H1 (cell line): ENCODE measurements around the gene RAVER2. TPM values are rescaled to one million over a fixed set of nuclear protein-coding genes. Genes with fewer than 3 reads are reported as not detected.

ENCODE experiments used
- CTCF ChIA-PET: fragments of 300-600 bp; sonication (Branson Sonifier 250); formaldehyde crosslinking; loops from one replicate; lab custom pipeline; 2021; ENCODE audit not compliant: partially characterized antibody; lab: Charles Lee
- POLR2A ChIA-PET: fragments of 300-600 bp; sonication (Branson Sonifier 250); formaldehyde crosslinking; loops from one replicate; lab custom pipeline; 2021; ENCODE audit warnings: inconsistent platforms; ENCODE audit not compliant: partially characterized antibody; lab: Charles Lee
- DNase-seq, 2 experiments: peaks; one replicate each; pipeline versions ENCODE4 v3.0.0 to v3.0.0-alpha.2; 2010 to 2022; ENCODE audit warnings: low spot score in 2 of 2, low read depth in 1 of 2, mixed read lengths in 1 of 2
- FAIRE-seq: peaks from 2 replicates; lab custom pipeline; 2011; peaks lifted over from hg19 to GRCh38; lab: Jason Lieb, UNC
- H2AFZ ChIP-seq: 2 replicates; pipeline ENCODE4 v1.8.1; 2012; ENCODE audit warnings: low read length, inconsistent platforms
- H2AK5ac ChIP-seq: 2 replicates; pipeline ENCODE4 v1.6.1; 2013; ENCODE audit warnings: low read depth, low read length
- H2BK120ac ChIP-seq: replicated peaks from 2 replicates; pipeline ENCODE3; 2013; ENCODE audit warnings: low read depth, low read length, inconsistent platforms
- H2BK12ac ChIP-seq: 2 replicates; pipeline ENCODE4 v1.6.1; 2013; ENCODE audit warnings: low read depth, low read length
- H2BK15ac ChIP-seq: 2 replicates; pipeline ENCODE4 v1.6.1; 2013; ENCODE audit warnings: low read length
- H2BK20ac ChIP-seq: 2 replicates; pipeline ENCODE4 v1.6.1; 2013; ENCODE audit warnings: low read length
- H2BK5ac ChIP-seq: 2 replicates; pipeline ENCODE4 v1.6.1; 2013; ENCODE audit warnings: low read depth, low read length
- H3K14ac ChIP-seq: 2 replicates; pipeline ENCODE4 v1.6.1; 2013; ENCODE audit warnings: inconsistent platforms; ENCODE audit not compliant: insufficient read length
- H3K18ac ChIP-seq: 2 replicates; pipeline ENCODE4 v1.6.1; 2013; ENCODE audit warnings: low read length; ENCODE audit errors: extremely low read depth
- H3K23ac ChIP-seq: 2 replicates; pipeline ENCODE4 v1.6.1; 2013; ENCODE audit warnings: inconsistent platforms; ENCODE audit not compliant: insufficient read length
- H3K23me2 ChIP-seq: 2 replicates; pipeline ENCODE4 v1.6.1; 2013; ENCODE audit warnings: low read depth, low read length
- H3K27ac ChIP-seq: 2 replicates; pipeline ENCODE4 v1.6.1; 2011; ENCODE audit warnings: low read depth, low read length, inconsistent platforms
- H3K27me3 ChIP-seq, 4 experiments: replicated peaks in 1 of 4; 1 replicate in 1 of 4; 2 replicates in 3 of 4; pipeline versions ENCODE4 v1.6.1 to v1.8.1; 2011 to 2013; ENCODE audit warnings: low read length in 3 of 4, mild to moderate bottlenecking in 3 of 4, inconsistent platforms in 2 of 4, mixed read lengths in 2 of 4, moderate library complexity in 1 of 4; ENCODE audit not compliant: control insufficient read depth in 3 of 4, insufficient read depth in 3 of 4; ENCODE audit errors: extremely low read depth in 1 of 4
- H3K36me3 ChIP-seq, 4 experiments: 2 replicates each; pipeline versions ENCODE4 v1.6.1 to v1.8.1; 2011 to 2013; ENCODE audit warnings: mild to moderate bottlenecking in 4 of 4, low read length in 3 of 4, moderate library complexity in 2 of 4, control low read depth in 1 of 4, inconsistent platforms in 1 of 4; ENCODE audit not compliant: insufficient read depth in 4 of 4, control insufficient read depth in 2 of 4
- H3K4ac ChIP-seq: replicated peaks from 2 replicates; pipeline ENCODE3; 2013; ENCODE audit warnings: low read length, low read depth, mixed read lengths, inconsistent platforms; ENCODE audit not compliant: insufficient read length
- H3K4me1 ChIP-seq, 4 experiments: replicated peaks in 1 of 4; 1 replicate in 1 of 4; 2 replicates in 3 of 4; pipeline versions ENCODE4 v1.6.1 to v1.8.1; 2011 to 2013; ENCODE audit warnings: low read length in 3 of 4, inconsistent platforms in 2 of 4, mixed read lengths in 1 of 4; ENCODE audit not compliant: insufficient read depth in 4 of 4, control insufficient read depth in 3 of 4
- H3K4me2 ChIP-seq, 2 experiments: 2 replicates each; pipeline versions ENCODE4 v1.6.1 to v1.8.1; 2011 to 2013; ENCODE audit warnings: low read depth in 2 of 2, low read length in 2 of 2, control low read depth in 1 of 2, inconsistent platforms in 1 of 2, mild to moderate bottlenecking in 1 of 2; ENCODE audit not compliant: insufficient read depth in 1 of 2
- H3K4me3 ChIP-seq, 4 experiments: fragments of 200-600, 300-600 bp in 1 of 4; sonication (generic), shearing (Covaris generic), sonication (Bioruptor Twin) in 1 of 4; 2 replicates each; pipeline versions ENCODE4 v1.5.1 to v1.8.1; 2011 to 2016; ENCODE audit warnings: low read length in 4 of 4, low read depth in 3 of 4, control low read depth in 2 of 4, inconsistent platforms in 2 of 4, mild to moderate bottlenecking in 2 of 4, mixed read lengths in 1 of 4, moderate library complexity in 1 of 4; ENCODE audit not compliant: insufficient read depth in 2 of 4; ENCODE audit errors: extremely low read depth in 1 of 4
- H3K56ac ChIP-seq: replicated peaks from 2 replicates; pipeline ENCODE3; 2013; ENCODE audit warnings: low read depth, mild to moderate bottlenecking, mixed read lengths, low read length, inconsistent platforms; ENCODE audit not compliant: insufficient read length
- H3K79me1 ChIP-seq: 2 replicates; pipeline ENCODE4 v1.6.1; 2013; ENCODE audit warnings: low read depth, low read length, control low read depth
- H3K79me2 ChIP-seq, 2 experiments: 2 replicates each; pipeline versions ENCODE4 v1.6.1 to v1.8.1; 2012 to 2013; ENCODE audit warnings: low read length in 2 of 2, mild to moderate bottlenecking in 2 of 2, inconsistent platforms in 1 of 2; ENCODE audit not compliant: insufficient read depth in 2 of 2, control insufficient read depth in 1 of 2
- H3K9ac ChIP-seq, 4 experiments: replicated peaks in 1 of 4; 1 replicate in 1 of 4; 2 replicates in 3 of 4; pipeline versions ENCODE4 v1.6.1 to v1.8.1; 2011 to 2013; ENCODE audit warnings: low read depth in 3 of 4, low read length in 3 of 4, control low read depth in 2 of 4, mild to moderate bottlenecking in 2 of 4, moderate library complexity in 2 of 4, inconsistent platforms in 1 of 4; ENCODE audit errors: extremely low read depth in 1 of 4
- H3K9me3 ChIP-seq, 2 experiments: 2 replicates each; pipeline versions ENCODE4 v1.6.1 to v1.8.1; 2012 to 2013; ENCODE audit warnings: mild to moderate bottlenecking in 2 of 2, moderate library complexity in 2 of 2, control low read depth in 1 of 2, inconsistent platforms in 1 of 2, low read depth in 1 of 2, low read length in 1 of 2, mixed read lengths in 1 of 2; ENCODE audit not compliant: insufficient read depth in 2 of 2
- H4K20me1 ChIP-seq, 2 experiments: replicated peaks in 1 of 2; 2 replicates each; pipeline versions ENCODE3 to v1.8.1; 2011 to 2013; ENCODE audit warnings: inconsistent platforms in 2 of 2, low read length in 2 of 2, mild to moderate bottlenecking in 1 of 2; ENCODE audit not compliant: insufficient read depth in 2 of 2, control insufficient read depth in 1 of 2
- H4K5ac ChIP-seq: 2 replicates; pipeline ENCODE4 v1.6.1; 2013; ENCODE audit warnings: low read length, low read depth, mixed read lengths, inconsistent platforms; ENCODE audit not compliant: insufficient read length
- H4K8ac ChIP-seq: 2 replicates; pipeline ENCODE4 v1.8.0; 2013; ENCODE audit warnings: mild to moderate bottlenecking, moderate library complexity, low read length, inconsistent platforms; ENCODE audit not compliant: insufficient read depth; ENCODE audit errors: extremely low read depth
- H4K91ac ChIP-seq: replicated peaks from 2 replicates; pipeline ENCODE3; 2013; ENCODE audit warnings: low read length, mixed read lengths, inconsistent platforms; ENCODE audit not compliant: insufficient read length
- ASH2L ChIP-seq: fragments of 200-600, 300-600 bp; sonication (generic); IDR thresholded peaks from one replicate; pipeline ENCODE4 v1.7.1; 2017; ENCODE audit warnings: low read length
- BACH1 ChIP-seq: IDR thresholded peaks from 2 replicates; pipeline ENCODE4 v1.6.1; 2012; ENCODE audit warnings: low read length, improper control_type of control experiment
- CBX5 ChIP-seq: fragments of 300-800, 300-1000 bp; sonication (generic); IDR thresholded peaks from 2 replicates; pipeline ENCODE4 v1.7.1; 2016; ENCODE audit warnings: antibody characterized with exemption, low read length, low read depth
- CEBPB ChIP-seq: IDR thresholded peaks from 2 replicates; pipeline ENCODE4 v1.6.1; 2012; ENCODE audit warnings: low read depth, low read length
- CREB1 ChIP-seq: IDR thresholded peaks from 2 replicates; pipeline ENCODE4 v1.6.1; 2012; ENCODE audit warnings: inconsistent platforms
- E2F6 ChIP-seq: IDR thresholded peaks from 2 replicates; pipeline ENCODE4 v1.6.1; 2012; ENCODE audit warnings: inconsistent platforms
- EGR1 ChIP-seq: IDR thresholded peaks from 2 replicates; pipeline ENCODE4 v1.6.1; 2011; ENCODE audit warnings: low read depth, low read length, borderline replicate concordance
- HDAC6 ChIP-seq: IDR thresholded peaks from one replicate; pipeline ENCODE4 v1.7.1; 2012; ENCODE audit warnings: low read depth, mild to moderate bottlenecking, inconsistent platforms, low read length, moderate library complexity
- JUN ChIP-seq: IDR thresholded peaks from 2 replicates; pipeline ENCODE4 v1.6.1; 2011; ENCODE audit warnings: low read depth, mild to moderate bottlenecking, improper control_type of control experiment, low read length
- JUND ChIP-seq: IDR thresholded peaks from 2 replicates; pipeline ENCODE4 v1.6.1; 2011; ENCODE audit warnings: mild to moderate bottlenecking, improper control_type of control experiment, low read length
- KDM4A ChIP-seq: IDR thresholded peaks from one replicate; pipeline ENCODE4 v1.7.1; 2012; ENCODE audit warnings: low read depth, mild to moderate bottlenecking, moderate library complexity, low read length, inconsistent platforms; ENCODE audit not compliant: severe bottlenecking
- POLR2AphosphoS5 ChIP-seq: IDR thresholded peaks from 2 replicates; pipeline ENCODE4 v1.6.1; 2011; ENCODE audit warnings: low read depth, low read length
- SRF ChIP-seq: IDR thresholded peaks from 2 replicates; pipeline ENCODE4 v1.6.1; 2011; ENCODE audit warnings: mild to moderate bottlenecking, low read depth, low read length, moderate library complexity
- TAF1 ChIP-seq: IDR thresholded peaks from 2 replicates; pipeline ENCODE4 v1.6.1; 2011; ENCODE audit warnings: mild to moderate bottlenecking, low read depth, low read length
- TBP ChIP-seq: IDR thresholded peaks from 2 replicates; pipeline ENCODE4 v1.6.1; 2011; ENCODE audit warnings: low read depth, low read length, improper control_type of control experiment
- YY1 ChIP-seq: IDR thresholded peaks from 2 replicates; pipeline ENCODE4 v1.6.1; 2011; ENCODE audit warnings: low read depth, mild to moderate bottlenecking, low read length
- WGBS, 2 experiments: shearing (Covaris generic) in 1 of 2; methylation state at CpG; one replicate each; pipeline versions ENCODE4 v1.1.6 to v1.1.7; 2013 to 2015; ENCODE audit warnings: low lambda C conversion rate in 2 of 2, mixed read lengths in 2 of 2, inconsistent platforms in 1 of 2, low coverage in 1 of 2, missing lambda C conversion rate in 1 of 2; ENCODE audit not compliant: insufficient replicate concordance in 2 of 2, insufficient coverage in 1 of 2, insufficient read length in 1 of 2; ENCODE audit errors: extremely low coverage in 1 of 2, missing lambda C conversion rate in 1 of 2; 5-methylcytosine and 5-hydroxymethylcytosine counted together
- polyA plus RNA-seq, 7 experiments: library from polyadenylated mRNA; depleted of rRNA in 3 of 7; stranded (reverse) in 5 of 7; unstranded in 2 of 7; fragments of >200 nt in 5 of 7; fragments of 200-250 nt in 2 of 7; gene quantifications; 1 replicate in 5 of 7; 2 replicates in 1 of 7; 4 replicates in 1 of 7; pipeline versions ENCODE4 v1.2.1 to v1.2.3, GENCODE V29; 2011 to 2013; ENCODE audit warnings: missing spikeins in 2 of 7, mixed read lengths in 2 of 7
- total RNA-seq: library from RNA; stranded (reverse); fragmentation: NEBNext Ultra II Directional; extraction: Animal tissue kit (Norgen Biotek cat#: 25700); gene quantifications from 2 replicates; pipeline ENCODE4 v1.2.1, GENCODE V29; 2021

RAVER2 gene
- total and polyA plus RNA-seq, 2 of the 8 experiments (the other 6 are each of a cell fraction or from before 2014, with no cell fraction given), result 10.5 to 19.5 TPM

- DNase-seq, result no peak
- no peak overlapping the region for H3K56ac ChIP-seq
- no peaks in the 10 kb centered on the region for H3K9me3 ChIP-seq
- H3K18ac ChIP-seq, result no peak overlapping the region
- H2BK5ac ChIP-seq, result no peak overlapping the region
- H4K5ac ChIP-seq, result no peak overlapping the region
- H3K4me3 ChIP-seq, result no peak overlapping the region
- no peak overlapping the region for H2BK12ac ChIP-seq
- 83% methylated on average over 1 of the region's 1 CpG; no CpG with 5 or more reads in 1 of the 2 experiments for WGBS, 2 experiments
- H3K4me2 ChIP-seq, result no peak overlapping the region
- no peak overlapping the region for H2AK5ac ChIP-seq
- no peak overlapping the region for H2AFZ ChIP-seq
- CTCF ChIA-PET, result no interaction called here
- H3K9ac ChIP-seq, result no peak overlapping the region
- no peak overlapping the region for H3K23ac ChIP-seq
- no peak overlapping the region for H2BK15ac ChIP-seq
- no peak overlapping the region for H3K4ac ChIP-seq
- no peak overlapping the region for H4K8ac ChIP-seq
- H3K27me3 ChIP-seq, result no peaks in the 10 kb centered on the region
- no peaks in the 10 kb centered on the region for H3K79me1 ChIP-seq
- no peaks in the 10 kb centered on the region for H3K23me2 ChIP-seq
- H3K27ac ChIP-seq, result no peak overlapping the region
- no peak overlapping the region for H2BK20ac ChIP-seq
- H3K79me2 ChIP-seq, result no peaks in the 10 kb centered on the region
- no peak overlapping the region for H4K91ac ChIP-seq
- no peaks in the 10 kb centered on the region for H3K36me3 ChIP-seq
- TF ChIP-seq E2F6 (no peak), CEBPB (no peak), SRF (no peak), YY1 (no peak), ASH2L (no peak), EGR1 (no peak), BACH1 (no peak), POLR2AphosphoS5 (no peak), JUN (no peak), KDM4A (no peak), JUND (no peak), TAF1 (no peak), TBP (no peak), CBX5 (no peak), HDAC6 (no peak), CREB1 (no peak)
- TF ChIP-seq, all 59 proteins: peak for 0
- no peak overlapping the region for H2BK120ac ChIP-seq
- no peaks in the 10 kb centered on the region for H4K20me1 ChIP-seq
- FAIRE-seq, result no peak
- no peak overlapping the region for H3K14ac ChIP-seq
- no peaks in the 10 kb centered on the region for H3K4me1 ChIP-seq
- POLR2A ChIA-PET, result no interaction called here
Observed at GRCh38 chr1:64867266-64867665, 122.4 kb downstream of the RAVER2 start.
